ENCODE measurements around the gene WASF3. TPM values are rescaled to one million over a fixed set of nuclear protein-coding genes. Genes with fewer than 3 reads are reported as not detected.
"Not testable (repeated sequence)": the region's sequence is repeated elsewhere in the genome, so short reads cannot be mapped to it uniquely, and the experiment has no call there.

The WASF3 gene
- total RNA-seq, 4 donors from 2014 or later = 5.7 to 11.4 (median 7.2) TPM

DNA sequence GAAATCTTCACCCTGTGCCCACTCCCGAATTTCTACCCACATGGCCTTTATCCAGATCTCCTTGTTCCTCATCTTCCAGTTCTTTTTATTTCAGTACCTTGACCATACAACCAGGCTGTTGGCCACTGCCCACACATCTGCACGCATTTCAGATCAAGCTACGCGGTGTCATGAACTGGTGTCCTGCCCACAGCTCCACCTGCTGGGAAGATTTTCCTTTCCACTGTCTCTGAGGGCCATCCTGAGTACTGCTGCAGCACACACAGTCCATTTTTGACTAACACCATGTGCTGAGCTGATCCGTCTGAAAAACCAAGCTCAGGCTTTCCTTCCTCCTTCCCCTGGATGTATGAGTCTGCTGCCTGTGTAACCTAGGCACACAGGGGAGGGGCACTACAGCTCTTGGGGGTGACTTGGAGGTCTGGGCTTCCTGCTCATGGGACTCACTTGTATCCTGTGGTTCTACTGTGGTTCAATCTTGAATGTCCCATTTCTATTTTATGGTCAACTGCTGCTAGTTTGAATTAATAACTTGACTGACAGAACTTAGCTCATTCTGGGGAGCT is 71.9 kb downstream of the WASF3 start:
- TF ChIP-seq, protein P1, sequence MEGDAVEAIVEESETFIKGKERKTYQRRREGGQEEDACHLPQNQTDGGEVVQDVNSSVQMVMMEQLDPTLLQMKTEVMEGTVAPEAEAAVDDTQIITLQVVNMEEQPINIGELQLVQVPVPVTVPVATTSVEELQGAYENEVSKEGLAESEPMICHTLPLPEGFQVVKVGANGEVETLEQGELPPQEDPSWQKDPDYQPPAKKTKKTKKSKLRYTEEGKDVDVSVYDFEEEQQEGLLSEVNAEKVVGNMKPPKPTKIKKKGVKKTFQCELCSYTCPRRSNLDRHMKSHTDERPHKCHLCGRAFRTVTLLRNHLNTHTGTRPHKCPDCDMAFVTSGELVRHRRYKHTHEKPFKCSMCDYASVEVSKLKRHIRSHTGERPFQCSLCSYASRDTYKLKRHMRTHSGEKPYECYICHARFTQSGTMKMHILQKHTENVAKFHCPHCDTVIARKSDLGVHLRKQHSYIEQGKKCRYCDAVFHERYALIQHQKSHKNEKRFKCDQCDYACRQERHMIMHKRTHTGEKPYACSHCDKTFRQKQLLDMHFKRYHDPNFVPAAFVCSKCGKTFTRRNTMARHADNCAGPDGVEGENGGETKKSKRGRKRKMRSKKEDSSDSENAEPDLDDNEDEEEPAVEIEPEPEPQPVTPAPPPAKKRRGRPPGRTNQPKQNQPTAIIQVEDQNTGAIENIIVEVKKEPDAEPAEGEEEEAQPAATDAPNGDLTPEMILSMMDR (IDR thresholded peaks at IDR 0.05) = no peak
- TF ChIP-seq POLR2A (IDR thresholded peaks at IDR 0.05) = no peak
- no peak for TF ChIP-seq EP300 (IDR thresholded peaks at IDR 0.05)
- TF ChIP-seq POLR2AphosphoS5 (IDR thresholded peaks at IDR 0.05) = no peak
- Histone ChIP-seq H3K4me3 (no peak overlapping the region), H3K27me3 (no peaks in the 10 kb centered on the region), H3K36me3 (no peaks in the 10 kb centered on the region), H3K9me3 (peaks cover 5% of the 10 kb centered on the region), H3K4me1 (no peaks in the 10 kb centered on the region), H3K27ac (no peak overlapping the region)
- no peak for DNase-seq (ENCODE audit: low spot score in 2 of 2)
- WGBS = 83% methylated on average over 5 of the region's 5 CpGs

DNA sequence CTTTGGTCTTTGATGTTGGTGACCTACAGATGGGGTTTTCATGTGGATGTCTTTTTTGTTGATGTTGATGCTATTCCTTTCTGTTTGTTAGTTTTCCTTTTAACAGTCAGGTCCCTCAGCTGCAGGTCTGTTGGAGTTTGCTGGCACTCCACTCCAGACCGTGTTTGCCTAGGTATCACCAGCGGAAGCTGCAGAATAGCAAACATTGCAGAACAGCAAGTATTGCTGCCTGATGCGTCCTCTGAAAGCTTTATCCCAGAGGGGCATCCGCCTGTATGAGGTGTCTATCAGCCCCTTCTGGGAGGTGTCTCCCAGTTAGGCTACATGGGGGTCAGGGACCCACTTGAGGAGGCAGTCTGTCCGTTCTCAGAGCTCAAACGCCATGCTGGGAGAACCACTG is 78.2 kb downstream of the WASF3 start:
- H3K4me3 ChIP-seq; H3K36me3 ChIP-seq; H3K9me3 ChIP-seq; DNase-seq (ENCODE audit: low spot score in 2 of 2); H3K4me1 ChIP-seq; H3K27ac ChIP-seq; H3K27me3 ChIP-seq: not testable (repeated sequence)
- WGBS = 98% methylated on average over 6 of the region's 6 CpGs

DNA sequence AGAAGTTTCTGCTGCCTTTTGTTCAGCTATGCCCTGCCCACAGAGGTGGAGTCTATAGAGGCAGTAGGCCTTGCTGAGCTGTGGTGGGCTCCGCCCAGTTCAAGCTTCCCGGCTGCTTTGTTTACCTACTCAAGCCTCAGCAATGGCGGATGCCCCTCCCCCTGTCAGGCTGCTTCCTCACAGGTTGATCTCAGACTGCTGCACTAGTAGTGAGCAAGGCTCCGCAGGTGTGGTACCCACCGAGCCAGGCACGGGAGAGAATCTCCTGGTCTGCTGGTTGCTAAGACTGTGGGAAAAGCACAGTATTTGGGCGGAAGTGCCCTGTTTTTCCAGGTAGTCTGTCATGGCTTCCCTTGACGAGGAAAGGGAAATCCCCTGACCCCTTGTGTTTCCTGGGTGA is 78.6 kb downstream of the WASF3 start:
- not testable (repeated sequence) for H3K4me3 ChIP-seq; H3K27me3 ChIP-seq; H3K27ac ChIP-seq; H3K9me3 ChIP-seq; H3K36me3 ChIP-seq; DNase-seq (ENCODE audit: low spot score in 2 of 2); H3K4me1 ChIP-seq
- WGBS = 77% methylated on average over 8 of the region's 8 CpGs

GRCh38 chr13:26646603-26647002 is 89.1 kb downstream of the WASF3 start:
- Histone ChIP-seq H3K36me3 (no peaks in the 10 kb centered on the region), H3K27ac (no peak overlapping the region), H3K27me3 (no peaks in the 10 kb centered on the region), H3K9me3 (peaks cover 7% of the 10 kb centered on the region), H3K4me1 (no peaks in the 10 kb centered on the region), H3K4me3 (no peak overlapping the region)
- TF ChIP-seq, protein P1 (IDR thresholded peaks at IDR 0.05) = no peak
- TF ChIP-seq EP300 (IDR thresholded peaks at IDR 0.05) = no peak
- TF ChIP-seq POLR2A (IDR thresholded peaks at IDR 0.05) = no peak
- no peak for TF ChIP-seq POLR2AphosphoS5 (IDR thresholded peaks at IDR 0.05)
- DNase-seq (ENCODE audit: low spot score in 2 of 2) = no peak

DNA sequence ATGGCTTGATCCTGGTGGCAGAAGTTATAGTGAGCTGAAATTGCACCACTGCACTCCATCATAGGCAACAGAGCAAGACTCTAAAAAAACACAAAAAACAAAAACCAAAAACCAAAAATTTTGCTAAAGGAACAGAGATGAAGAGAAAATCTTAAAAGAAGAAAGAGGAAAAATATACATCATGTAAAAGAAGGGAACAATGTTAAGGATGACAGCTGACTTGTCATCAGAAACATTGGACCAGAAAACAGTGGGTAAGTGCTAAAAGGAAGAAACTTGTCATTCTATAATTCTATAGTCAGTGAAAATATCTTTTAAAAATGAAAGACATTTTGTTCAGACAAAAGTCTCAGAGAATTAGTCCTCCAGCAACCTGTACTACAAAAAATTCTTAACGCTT is 93.8 kb downstream of the WASF3 start:
- Histone ChIP-seq H3K27me3 (no peaks in the 10 kb centered on the region), H3K36me3 (no peaks in the 10 kb centered on the region), H3K27ac (no peak overlapping the region), H3K4me1 (no peaks in the 10 kb centered on the region), H3K9me3 (peaks cover 7% of the 10 kb centered on the region), H3K4me3 (no peak overlapping the region)
- TF ChIP-seq, protein P1 (IDR thresholded peaks at IDR 0.05) = no peak
- TF ChIP-seq POLR2AphosphoS5 (IDR thresholded peaks at IDR 0.05) (no peak), EP300 (IDR thresholded peaks at IDR 0.05) (no peak), POLR2A (IDR thresholded peaks at IDR 0.05) (no peak)
- DNase-seq (ENCODE audit: low spot score in 2 of 2) = no peak
- 94% methylated on average over 1 of the region's 1 CpG for WGBS

DNA sequence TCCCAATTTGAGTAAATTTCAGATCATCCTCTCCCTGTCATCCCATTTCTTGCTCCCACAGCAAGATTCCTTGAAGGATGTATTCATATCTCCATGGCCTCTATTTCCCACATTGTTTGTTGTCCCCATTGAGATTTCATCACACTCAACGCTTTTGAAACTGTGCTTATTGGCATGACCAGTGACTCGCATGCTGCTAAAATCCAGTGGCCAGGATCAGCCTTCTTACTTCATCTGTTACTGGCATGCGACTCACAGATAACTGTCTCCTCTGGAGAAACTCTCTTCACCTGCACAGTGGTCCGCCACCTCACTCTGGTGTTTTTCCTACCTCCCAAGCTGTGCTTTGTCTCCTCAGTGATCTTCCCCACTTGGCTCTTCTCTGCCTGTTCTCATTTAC is 95.8 kb downstream of the WASF3 start:
- WGBS = 94% methylated on average over 4 of the region's 4 CpGs
- Histone ChIP-seq H3K4me3 (no peak overlapping the region), H3K27ac (no peak overlapping the region), H3K36me3 (no peaks in the 10 kb centered on the region), H3K4me1 (no peaks in the 10 kb centered on the region), H3K27me3 (no peaks in the 10 kb centered on the region), H3K9me3 (peaks cover 7% of the 10 kb centered on the region)
- TF ChIP-seq EP300 (IDR thresholded peaks at IDR 0.05) (no peak), POLR2A (IDR thresholded peaks at IDR 0.05) (no peak), POLR2AphosphoS5 (IDR thresholded peaks at IDR 0.05) (no peak)
- TF ChIP-seq, protein P1 (IDR thresholded peaks at IDR 0.05) = no peak
- DNase-seq (ENCODE audit: low spot score in 2 of 2) = no peak
